SU-DHL-6 (cell line): ENCODE results near the gene KDM2A.

ENCODE experiments used
- EZH2phosphoT487 ChIP-seq: fragments of 200-600 bp; sonication (generic), shearing (Covaris generic); conservative IDR thresholded peaks from 2 replicates; pipeline ENCODE4 v1.6.1; 2018; ENCODE audit warnings: mild to moderate bottlenecking, antibody characterized with exemption, low read length, moderate library complexity, mixed read lengths
- TF ChIP-seq, protein P1 (sequence below): fragments of 200-600 bp; sonication (generic); IDR thresholded peaks from one replicate; pipeline ENCODE4 v1.5.1; 2017; ENCODE audit warnings: antibody characterized with exemption, mild to moderate bottlenecking, low read length, moderate library complexity; ENCODE audit not compliant: insufficient read depth, poor library complexity, severe bottlenecking

DNA sequence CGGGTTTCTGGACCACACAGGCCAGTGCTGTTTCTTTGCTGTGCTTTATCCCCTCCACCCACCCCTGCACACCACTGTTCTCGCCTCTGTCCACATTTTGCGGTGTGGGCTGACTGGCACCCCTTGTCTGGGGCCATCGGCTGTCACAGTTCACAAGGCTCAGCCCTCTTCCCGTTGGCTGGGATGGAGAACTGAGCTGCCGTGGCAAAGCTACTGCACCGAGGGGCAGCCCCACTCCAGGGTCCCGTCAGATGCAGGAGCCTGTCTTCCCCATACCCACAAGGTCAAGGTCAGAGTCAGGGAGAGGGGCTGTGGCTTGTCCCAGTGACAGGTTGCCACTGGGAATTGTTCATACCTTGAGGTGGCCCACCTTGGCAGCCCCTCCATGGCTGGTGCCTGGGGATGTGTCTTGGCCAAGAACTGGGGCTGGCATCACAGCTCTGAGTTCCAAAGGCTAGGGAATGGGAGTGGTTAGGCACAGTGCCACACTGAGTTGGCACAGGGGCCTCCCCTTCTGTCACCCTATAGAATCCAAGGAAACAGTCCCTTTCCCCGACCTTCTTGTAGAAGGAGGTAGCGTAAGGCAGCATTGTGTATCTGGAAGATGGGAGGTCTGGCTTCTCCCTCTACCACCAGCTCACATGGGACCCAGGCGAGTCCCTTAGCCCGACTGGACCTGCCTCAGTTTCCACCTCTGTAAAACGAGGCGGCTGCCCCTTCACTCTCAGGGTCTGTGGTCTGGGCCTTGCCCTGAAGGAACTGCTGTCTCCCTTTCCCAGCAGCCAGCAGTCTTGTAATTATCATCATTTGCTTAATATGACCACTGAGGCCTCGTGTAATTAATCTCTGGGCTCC lies 150.6 kb downstream of the KDM2A start:
- TF ChIP-seq, protein P1, sequence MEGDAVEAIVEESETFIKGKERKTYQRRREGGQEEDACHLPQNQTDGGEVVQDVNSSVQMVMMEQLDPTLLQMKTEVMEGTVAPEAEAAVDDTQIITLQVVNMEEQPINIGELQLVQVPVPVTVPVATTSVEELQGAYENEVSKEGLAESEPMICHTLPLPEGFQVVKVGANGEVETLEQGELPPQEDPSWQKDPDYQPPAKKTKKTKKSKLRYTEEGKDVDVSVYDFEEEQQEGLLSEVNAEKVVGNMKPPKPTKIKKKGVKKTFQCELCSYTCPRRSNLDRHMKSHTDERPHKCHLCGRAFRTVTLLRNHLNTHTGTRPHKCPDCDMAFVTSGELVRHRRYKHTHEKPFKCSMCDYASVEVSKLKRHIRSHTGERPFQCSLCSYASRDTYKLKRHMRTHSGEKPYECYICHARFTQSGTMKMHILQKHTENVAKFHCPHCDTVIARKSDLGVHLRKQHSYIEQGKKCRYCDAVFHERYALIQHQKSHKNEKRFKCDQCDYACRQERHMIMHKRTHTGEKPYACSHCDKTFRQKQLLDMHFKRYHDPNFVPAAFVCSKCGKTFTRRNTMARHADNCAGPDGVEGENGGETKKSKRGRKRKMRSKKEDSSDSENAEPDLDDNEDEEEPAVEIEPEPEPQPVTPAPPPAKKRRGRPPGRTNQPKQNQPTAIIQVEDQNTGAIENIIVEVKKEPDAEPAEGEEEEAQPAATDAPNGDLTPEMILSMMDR: no peak
- no peak for TF ChIP-seq EZH2phosphoT487
